ENCODE measurements around the gene ZNF850. TPM values are rescaled to one million over a fixed set of nuclear protein-coding genes. Genes with fewer than 3 reads are reported as not detected.
"Not testable (repeated sequence)": the region's sequence is repeated elsewhere in the genome, so short reads cannot be mapped to it uniquely, and the experiment has no call there.

Gene ZNF850
- total RNA-seq, 2 donors from 2014 or later: 1.3 to 1.6 TPM

DNA sequence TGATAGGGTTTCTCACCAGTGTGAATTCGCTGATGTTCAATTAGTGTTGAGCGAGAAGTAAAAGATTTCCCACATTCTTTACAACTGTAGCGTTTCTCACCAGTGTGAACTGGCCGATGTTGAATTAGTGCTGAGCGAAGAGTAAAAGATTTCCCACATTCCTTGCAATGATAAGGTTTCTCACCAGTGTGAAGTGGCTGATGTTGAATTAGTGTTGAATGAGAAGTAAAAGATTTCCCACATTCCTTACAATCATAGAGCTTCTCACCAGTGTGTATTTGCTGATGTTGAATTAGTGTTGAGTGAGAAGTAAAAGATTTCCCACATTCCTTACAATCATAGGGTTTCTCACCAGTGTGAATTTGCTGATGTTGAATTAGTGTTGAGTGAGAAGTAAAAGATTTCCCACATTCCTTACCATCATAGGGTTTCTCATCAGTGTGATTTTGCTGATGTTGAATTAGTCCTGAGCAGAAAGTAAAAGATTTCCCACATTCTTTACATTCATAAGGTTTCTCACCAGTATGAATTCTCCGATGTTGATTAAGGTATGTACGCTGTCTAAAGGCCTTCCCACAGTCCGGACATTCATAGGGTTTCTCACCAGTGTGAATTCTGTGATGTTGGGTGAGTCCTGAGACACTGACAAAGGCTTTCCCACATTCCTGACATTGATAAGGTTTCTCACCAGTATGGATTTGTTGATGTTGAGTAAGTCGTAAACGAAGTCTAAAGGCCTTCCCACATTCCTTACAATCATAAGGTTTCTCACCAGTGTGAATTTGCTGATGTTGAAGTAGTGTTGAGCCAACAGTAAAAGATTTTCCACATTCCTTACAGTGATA is 24.0 kb downstream of the ZNF850 start:
- no peak for ATAC-seq
- H3K27me3 ChIP-seq: no peaks in the 10 kb centered on the region
- peaks cover 0 to 92% (median 19%) of the 10 kb centered on the region in 3 donors for H3K9me3 ChIP-seq
- H3K27ac ChIP-seq: no peak overlapping the region
- intact Hi-C loops (cut with DNase I): no loop called here
- no peak overlapping the region for H3K4me3 ChIP-seq
- WGBS, 2 donors: 96% methylated on average over 10 of the region's 10 CpGs
- H3K4me1 ChIP-seq: no peaks in the 10 kb centered on the region
- DNase-seq: no peak
- TF ChIP-seq POLR2A (IDR thresholded peaks at IDR 0.05): no peak
- TF ChIP-seq, protein P1, sequence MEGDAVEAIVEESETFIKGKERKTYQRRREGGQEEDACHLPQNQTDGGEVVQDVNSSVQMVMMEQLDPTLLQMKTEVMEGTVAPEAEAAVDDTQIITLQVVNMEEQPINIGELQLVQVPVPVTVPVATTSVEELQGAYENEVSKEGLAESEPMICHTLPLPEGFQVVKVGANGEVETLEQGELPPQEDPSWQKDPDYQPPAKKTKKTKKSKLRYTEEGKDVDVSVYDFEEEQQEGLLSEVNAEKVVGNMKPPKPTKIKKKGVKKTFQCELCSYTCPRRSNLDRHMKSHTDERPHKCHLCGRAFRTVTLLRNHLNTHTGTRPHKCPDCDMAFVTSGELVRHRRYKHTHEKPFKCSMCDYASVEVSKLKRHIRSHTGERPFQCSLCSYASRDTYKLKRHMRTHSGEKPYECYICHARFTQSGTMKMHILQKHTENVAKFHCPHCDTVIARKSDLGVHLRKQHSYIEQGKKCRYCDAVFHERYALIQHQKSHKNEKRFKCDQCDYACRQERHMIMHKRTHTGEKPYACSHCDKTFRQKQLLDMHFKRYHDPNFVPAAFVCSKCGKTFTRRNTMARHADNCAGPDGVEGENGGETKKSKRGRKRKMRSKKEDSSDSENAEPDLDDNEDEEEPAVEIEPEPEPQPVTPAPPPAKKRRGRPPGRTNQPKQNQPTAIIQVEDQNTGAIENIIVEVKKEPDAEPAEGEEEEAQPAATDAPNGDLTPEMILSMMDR (IDR thresholded peaks at IDR 0.05): no peak
- H3K36me3 ChIP-seq (replicated peaks in 1 of 2; ENCODE audit: insufficient read depth in 1 of 2, low read depth in 2 of 2): peaks cover 3 to 10% of the 10 kb centered on the region in 2 donors

DNA sequence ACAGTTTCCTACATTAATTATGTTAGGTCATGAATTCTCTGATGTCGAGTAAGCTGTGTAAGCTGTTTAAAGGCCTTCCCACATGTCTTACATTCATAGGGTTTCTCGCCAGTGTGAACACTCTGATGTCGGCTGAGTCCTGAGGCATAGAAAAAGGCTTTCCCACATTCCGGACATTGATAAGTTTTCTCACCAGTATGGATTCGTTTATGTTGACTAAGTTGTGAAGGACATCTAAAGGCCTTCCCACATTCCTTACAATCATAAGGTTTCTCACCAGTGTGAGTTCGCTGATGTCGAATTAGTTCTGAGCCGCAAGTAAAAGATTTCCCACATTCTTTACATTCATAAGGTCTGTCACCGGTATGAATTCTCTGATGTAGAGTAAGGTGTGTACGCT is 24.9 kb downstream of the ZNF850 start:
- intact Hi-C loops (cut with DNase I): no loop called here
- TF ChIP-seq POLR2A (IDR thresholded peaks at IDR 0.05): no peak
- TF ChIP-seq, protein P1 (IDR thresholded peaks at IDR 0.05): no peak
- no peak overlapping the region for H3K27ac ChIP-seq
- 92 to 93% methylated on average over 10 of the region's 10 CpGs for WGBS, 2 donors
- H3K4me1 ChIP-seq: no peaks in the 10 kb centered on the region
- no peak overlapping the region for H3K4me3 ChIP-seq
- peaks cover 0 to 90% (median 19%) of the 10 kb centered on the region in 3 donors for H3K9me3 ChIP-seq
- DNase-seq (no peak), ATAC-seq (no peak)
- H3K36me3 ChIP-seq (replicated peaks in 1 of 2; ENCODE audit: insufficient read depth in 1 of 2, low read depth in 2 of 2): peaks cover 3 to 10% of the 10 kb centered on the region in 2 donors
- H3K27me3 ChIP-seq: no peaks in the 10 kb centered on the region

- DNase-seq (no peak), ATAC-seq (no peak)
- 95 to 96% methylated on average over 4 of the region's 4 CpGs for WGBS, 2 donors
- TF ChIP-seq, protein P1 (IDR thresholded peaks at IDR 0.05): no peak
- TF ChIP-seq POLR2A (IDR thresholded peaks at IDR 0.05): no peak
- Histone ChIP-seq H3K27ac (no peak overlapping the region), H3K27me3 (no peaks in the 10 kb centered on the region), H3K36me3 (replicated peaks in 1 of 2; ENCODE audit: insufficient read depth in 1 of 2, low read depth in 2 of 2) (peaks cover 3 to 10% of the 10 kb centered on the region in 2 donors), H3K9me3 (peaks cover 0 to 89% (median 15%) of the 10 kb centered on the region in 3 donors), H3K4me1 (no peaks in the 10 kb centered on the region), H3K4me3 (no peak overlapping the region)
- intact Hi-C loops (cut with DNase I): no loop called here
These were observed 26.7 kb downstream of the ZNF850 start for GRCh38 chr19:36745870-36746269.

DNA sequence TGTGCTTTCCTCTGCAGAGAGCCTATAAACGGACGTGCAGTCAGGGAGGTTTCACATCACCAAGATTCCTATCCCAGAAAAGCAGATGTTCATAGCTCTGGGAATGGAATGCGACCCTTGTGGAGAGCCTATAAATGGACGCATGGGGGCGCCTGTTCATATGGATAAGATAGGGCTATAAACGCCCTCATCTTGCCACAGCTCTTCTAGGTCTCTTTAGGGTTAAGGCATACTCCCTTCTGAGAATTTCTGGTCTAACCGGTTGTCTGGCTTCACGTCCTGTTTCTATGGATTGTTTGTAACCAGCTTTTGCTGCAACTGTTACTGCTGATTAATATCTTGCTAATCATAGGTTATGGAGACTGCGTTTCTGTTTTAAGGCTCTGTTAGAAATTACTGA is 36.4 kb downstream of the ZNF850 start:
- H3K27ac ChIP-seq; H3K4me3 ChIP-seq; H3K4me1 ChIP-seq; H3K36me3 ChIP-seq (replicated peaks in 1 of 2; ENCODE audit: insufficient read depth in 1 of 2, low read depth in 2 of 2); ATAC-seq; DNase-seq; intact Hi-C loops (cut with DNase I); H3K27me3 ChIP-seq: not testable (repeated sequence)
- H3K9me3 ChIP-seq: peaks cover 0 to 54% (median 0%) of the 10 kb centered on the region in 3 donors
- WGBS, 2 donors: 60 to 62% methylated on average over 9 of the region's 9 CpGs

DNA sequence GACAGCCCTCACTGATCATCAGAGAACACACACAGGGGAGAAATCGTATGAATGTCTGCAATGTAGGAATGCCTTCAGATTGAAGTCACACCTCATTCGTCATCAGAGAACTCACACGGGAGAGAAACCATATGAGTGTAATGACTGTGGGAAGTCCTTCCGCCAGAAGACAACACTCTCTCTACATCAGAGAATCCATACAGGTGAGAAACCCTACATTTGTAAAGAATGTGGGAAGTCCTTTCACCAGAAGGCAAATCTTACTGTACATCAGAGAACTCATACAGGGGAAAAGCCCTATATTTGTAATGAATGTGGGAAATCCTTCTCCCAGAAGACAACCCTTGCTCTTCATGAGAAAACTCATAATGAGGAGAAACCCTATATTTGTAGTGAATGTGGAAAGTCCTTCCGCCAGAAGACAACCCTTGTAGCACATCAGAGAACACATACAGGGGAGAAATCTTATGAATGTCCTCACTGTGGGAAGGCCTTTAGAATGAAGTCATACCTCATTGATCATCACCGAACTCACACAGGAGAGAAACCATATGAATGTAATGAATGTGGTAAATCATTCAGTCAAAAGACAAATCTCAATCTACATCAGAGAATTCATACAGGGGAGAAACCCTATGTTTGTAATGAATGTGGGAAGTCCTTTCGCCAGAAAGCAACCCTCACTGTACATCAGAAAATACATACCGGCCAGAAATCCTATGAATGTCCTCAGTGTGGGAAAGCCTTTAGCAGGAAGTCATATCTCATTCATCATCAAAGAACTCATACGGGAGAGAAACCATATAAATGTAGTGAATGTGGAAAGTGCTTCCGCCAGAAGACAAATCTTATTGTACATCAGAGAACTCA is 52.7 kb downstream of the ZNF850 start:
- no peak for ATAC-seq
- 94 to 96% methylated on average over 10 of the region's 10 CpGs for WGBS, 2 donors
- H3K4me3 ChIP-seq: no peak overlapping the region

More for the DNA sequence above, 52.7 kb downstream of the ZNF850 start:
- Histone ChIP-seq H3K36me3 (replicated peaks in 1 of 2; ENCODE audit: insufficient read depth in 1 of 2, low read depth in 2 of 2) (peaks cover 29 to 30% of the 10 kb centered on the region in 2 donors), H3K27ac (no peak overlapping the region), H3K27me3 (no peaks in the 10 kb centered on the region), H3K9me3 (peaks cover 0 to 72% (median 6%) of the 10 kb centered on the region in 3 donors), H3K4me1 (no peaks in the 10 kb centered on the region)
- TF ChIP-seq, protein P1 (IDR thresholded peaks at IDR 0.05): no peak
- DNase-seq: no peak
- intact Hi-C loops (cut with DNase I): no loop called here
